Measurements from ENCODE around the gene TBC1D25.

DNA sequence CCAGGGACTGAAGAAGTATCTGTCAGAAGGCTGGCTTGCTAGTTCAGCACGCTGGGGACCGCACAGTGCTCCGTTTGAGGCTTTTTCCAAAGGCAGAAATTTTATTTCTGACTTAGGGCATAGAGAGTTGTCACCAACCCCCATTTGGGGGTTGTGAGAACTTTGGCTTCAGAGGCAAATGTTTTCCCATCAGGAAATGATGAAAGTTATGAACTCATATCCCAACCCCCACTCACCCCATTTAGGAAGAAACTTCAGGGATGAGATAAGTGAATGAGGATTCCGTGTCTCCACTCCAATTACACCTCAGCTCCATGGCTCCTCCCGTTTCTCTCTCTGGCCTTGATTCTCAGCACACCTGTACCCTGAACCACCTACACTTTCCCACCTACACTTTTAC lies 53.5 kb downstream of the TBC1D25 start:
- TF ChIP-seq ZNF792 (tag by site-specific recombination; IDR thresholded peaks at IDR 0.05): no peak
- TF ChIP-seq CTCF (tag by site-specific recombination; IDR thresholded peaks at IDR 0.05): no peak
- TF ChIP-seq ZNF354C (tag by site-specific recombination; IDR thresholded peaks at IDR 0.05; ENCODE audit: borderline replicate concordance, low read depth): no peak
- no peak for TF ChIP-seq ZFP37 (tag by site-specific recombination; IDR thresholded peaks at IDR 0.05)
- TF ChIP-seq ZNF785 (tag by site-specific recombination; IDR thresholded peaks at IDR 0.05): no peak
- TF ChIP-seq REST (tag by site-specific recombination; IDR thresholded peaks at IDR 0.05): no peak
- TF ChIP-seq ZBTB44 (tag by site-specific recombination; IDR thresholded peaks at IDR 0.05): no peak
- no peak for TF ChIP-seq ZBTB20 (tag by site-specific recombination; IDR thresholded peaks at IDR 0.05)
- TF ChIP-seq ZBTB21 (tag by site-specific recombination; IDR thresholded peaks at IDR 0.05): no peak
- no peak for TF ChIP-seq ZBTB48 (tag by site-specific recombination; IDR thresholded peaks at IDR 0.05)
- TF ChIP-seq ZNF416 (tag by site-specific recombination; IDR thresholded peaks at IDR 0.05): no peak
- TF ChIP-seq ZNF174 (tag by site-specific recombination; IDR thresholded peaks at IDR 0.05): no peak
